ENCODE measurements around the gene ARHGAP19.

ARHGAP19 gene

DNA sequence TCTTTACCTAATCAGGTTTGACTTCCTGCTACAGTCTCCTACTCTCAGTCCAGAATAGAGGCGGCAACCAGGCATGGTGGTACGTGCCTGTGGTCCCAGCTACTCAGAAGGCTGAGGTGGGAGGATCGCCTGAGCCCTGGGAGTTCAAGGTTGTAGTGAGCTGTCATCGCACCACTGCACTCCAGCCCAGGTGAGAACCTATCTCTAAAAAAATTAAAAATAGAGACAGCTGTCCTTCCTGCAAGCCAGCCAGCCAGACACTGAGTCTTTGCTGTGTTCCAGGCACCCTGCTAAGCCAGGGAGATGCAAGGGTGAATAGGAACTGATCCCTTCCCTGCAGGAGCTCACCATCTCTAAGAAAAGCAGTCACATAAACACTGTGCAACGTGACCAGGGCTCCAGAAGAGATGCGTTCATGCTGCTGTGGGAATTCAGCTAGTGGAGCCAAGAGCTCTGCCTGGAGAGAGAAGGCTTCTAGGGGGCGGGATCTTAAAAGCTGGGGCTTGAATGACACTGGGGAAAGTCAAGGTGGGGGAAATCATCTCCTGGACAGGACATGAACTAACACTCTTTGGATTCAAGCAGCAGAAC is 84.6 kb downstream of the ARHGAP19 start:
- no peaks in the 10 kb centered on the region for H3K9me3 Mint-ChIP-seq
- H3K27ac Mint-ChIP-seq: no peak overlapping the region
- H3K36me3 Mint-ChIP-seq: no peaks in the 10 kb centered on the region
- H3K4me3 Mint-ChIP-seq: no peak overlapping the region
- DNase-seq (ENCODE audit: low spot score in 2 of 2) (no peak), ATAC-seq (no peak)
- no peaks in the 10 kb centered on the region for H3K4me1 Mint-ChIP-seq

DNA sequence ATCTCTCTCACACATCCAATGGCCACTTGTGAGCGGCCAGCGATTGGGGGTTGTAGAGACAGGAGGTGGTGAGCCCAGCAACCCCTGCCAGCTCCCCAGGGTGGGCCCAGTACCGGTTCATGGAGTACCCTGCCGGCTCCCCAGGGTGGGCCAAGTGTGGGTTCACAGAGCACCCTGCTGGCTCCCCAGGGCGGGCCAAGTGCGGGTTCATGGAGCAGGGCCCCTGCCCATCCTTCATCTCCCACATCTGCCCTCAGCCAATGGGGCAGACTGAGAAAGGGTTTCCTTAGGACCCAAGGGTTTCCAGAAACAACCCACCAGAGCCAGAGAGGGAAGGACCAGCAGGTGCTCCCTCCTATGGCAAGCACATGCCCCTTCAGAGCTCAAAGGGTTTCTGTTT is 85.3 kb downstream of the ARHGAP19 start:
- ATAC-seq (peak; percentile 41), DNase-seq (ENCODE audit: low spot score in 2 of 2) (no peak)
- no peak overlapping the region for H3K27ac Mint-ChIP-seq
- no peaks in the 10 kb centered on the region for H3K36me3 Mint-ChIP-seq
- no peaks in the 10 kb centered on the region for H3K9me3 Mint-ChIP-seq
- H3K4me3 Mint-ChIP-seq: no peak overlapping the region
- no peaks in the 10 kb centered on the region for H3K4me1 Mint-ChIP-seq

DNA sequence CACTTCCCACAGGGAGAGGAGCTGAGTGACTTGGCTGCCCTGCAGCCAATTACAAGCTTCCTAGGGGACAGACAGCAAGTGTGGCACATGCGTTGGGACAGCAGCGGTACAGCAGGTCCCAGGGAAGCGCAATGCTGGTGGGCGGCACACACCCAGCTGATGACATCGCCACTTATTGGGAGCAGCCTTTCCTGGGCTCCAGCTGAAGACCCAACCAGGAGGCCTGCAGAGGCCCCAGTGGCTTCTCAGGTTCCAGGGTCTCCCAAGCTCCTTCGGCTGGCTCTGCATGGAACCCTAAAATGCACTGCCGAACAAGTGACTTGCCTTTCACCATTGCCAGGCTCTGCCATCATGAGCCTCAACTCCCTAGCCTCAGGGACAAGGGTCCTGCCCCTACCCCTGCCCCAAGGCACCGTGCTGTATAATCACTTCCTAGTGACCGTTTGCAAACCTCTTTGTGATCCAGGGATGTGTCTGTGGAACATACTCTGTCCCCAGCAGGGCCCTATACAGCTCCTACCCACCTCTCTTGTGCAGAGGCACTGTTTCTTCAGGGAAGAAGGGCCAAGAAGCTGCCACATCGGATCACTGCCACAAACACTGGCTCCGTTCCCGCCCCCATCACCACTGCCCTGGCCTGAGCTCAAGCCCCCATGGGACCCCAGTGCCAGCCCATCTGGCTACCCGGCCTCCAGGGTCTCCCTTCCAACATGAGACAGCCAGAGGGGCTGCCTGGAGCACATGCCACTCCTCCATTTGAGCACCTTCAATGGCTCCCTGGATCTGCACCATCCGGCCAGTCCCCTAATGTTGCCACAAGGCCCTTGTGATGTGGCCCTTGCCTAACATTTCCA is 87.4 kb downstream of the ARHGAP19 start:
- DNase-seq (ENCODE audit: low spot score in 2 of 2): no peak
- H3K4me1 Mint-ChIP-seq: no peaks in the 10 kb centered on the region
- H3K4me3 Mint-ChIP-seq: no peak overlapping the region
- H3K27ac Mint-ChIP-seq: no peak overlapping the region
- ATAC-seq: no peak
- H3K9me3 Mint-ChIP-seq: no peaks in the 10 kb centered on the region
- H3K36me3 Mint-ChIP-seq: no peaks in the 10 kb centered on the region

DNA sequence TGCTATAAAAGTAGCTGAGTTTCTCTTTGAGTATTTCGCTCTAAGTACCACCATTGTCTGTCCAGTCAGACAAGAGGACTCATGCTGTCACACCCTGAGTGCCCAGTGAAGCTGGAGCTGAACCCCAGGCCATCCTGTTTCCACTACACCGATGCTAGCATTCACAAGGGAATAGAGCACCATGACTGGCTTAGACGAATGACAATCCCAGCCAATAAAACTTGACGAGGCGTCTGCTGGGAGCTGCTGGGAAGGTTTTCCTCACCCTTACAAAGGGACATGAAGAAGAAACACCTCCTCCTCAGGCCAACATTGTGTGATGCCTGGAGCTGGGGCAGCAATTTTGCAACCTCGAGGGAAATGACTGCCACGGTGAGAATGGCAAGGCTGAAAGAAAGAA is 89.2 kb downstream of the ARHGAP19 start:
- DNase-seq (ENCODE audit: low spot score in 2 of 2) (no peak), ATAC-seq (no peak)
- H3K36me3 Mint-ChIP-seq: no peaks in the 10 kb centered on the region
- H3K27ac Mint-ChIP-seq: no peak overlapping the region
- H3K4me3 Mint-ChIP-seq: no peak overlapping the region
- H3K9me3 Mint-ChIP-seq: no peaks in the 10 kb centered on the region
- H3K4me1 Mint-ChIP-seq: peaks cover 6% of the 10 kb centered on the region

DNA sequence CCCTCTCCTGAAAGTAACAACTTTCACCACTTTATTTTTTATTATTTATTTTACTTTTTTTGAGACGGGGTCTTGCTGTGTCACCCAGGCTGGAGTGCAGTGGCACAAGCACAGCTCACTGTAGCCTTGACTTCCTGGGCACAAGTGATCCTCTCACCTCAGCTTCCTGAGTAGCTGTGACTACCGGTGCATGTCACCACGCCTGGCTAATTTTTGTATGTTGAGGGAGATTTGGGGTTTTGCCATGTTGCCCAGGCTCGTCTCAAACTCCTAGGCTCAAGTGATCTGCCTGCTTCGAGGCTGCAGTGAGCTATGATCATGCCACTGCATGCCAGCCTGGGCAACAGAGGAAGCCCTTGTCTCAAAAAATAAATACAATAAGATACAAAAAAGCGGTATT is 91.8 kb downstream of the ARHGAP19 start:
- H3K36me3 Mint-ChIP-seq: no peaks in the 10 kb centered on the region

DNA sequence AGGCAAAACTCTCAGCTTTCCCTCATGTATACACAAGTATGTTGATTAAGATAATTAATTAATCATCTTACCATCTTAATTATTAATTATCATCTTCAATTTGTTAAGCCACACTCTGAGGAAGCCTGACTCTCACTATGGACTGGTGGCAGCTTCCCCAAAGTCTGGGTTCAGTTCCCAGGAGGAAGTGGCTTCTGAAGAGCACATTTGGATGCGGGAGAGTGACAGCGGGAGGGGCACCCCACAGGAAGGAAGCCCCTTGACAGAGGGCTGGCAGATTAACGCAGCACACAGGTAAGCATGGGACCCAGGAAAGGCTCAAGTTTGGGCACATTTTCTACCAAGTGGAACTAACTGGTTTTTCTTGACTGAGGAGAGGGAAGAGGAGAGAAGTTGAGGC is 93.3 kb downstream of the ARHGAP19 start:
- Mint-ChIP-seq H3K36me3 (no peaks in the 10 kb centered on the region), H3K4me3 (no peak overlapping the region), H3K9me3 (no peaks in the 10 kb centered on the region), H3K27ac (no peak overlapping the region), H3K4me1 (peaks cover 16% of the 10 kb centered on the region)
- ATAC-seq (no peak), DNase-seq (ENCODE audit: low spot score in 2 of 2) (no peak)

More for the DNA sequence above, 91.8 kb downstream of the ARHGAP19 start:
- Mint-ChIP-seq H3K4me3 (no peak overlapping the region), H3K4me1 (peaks cover 13% of the 10 kb centered on the region), H3K27ac (no peak overlapping the region), H3K9me3 (no peaks in the 10 kb centered on the region)
- no peak for ATAC-seq
- no peak for DNase-seq (ENCODE audit: low spot score in 2 of 2)

DNA sequence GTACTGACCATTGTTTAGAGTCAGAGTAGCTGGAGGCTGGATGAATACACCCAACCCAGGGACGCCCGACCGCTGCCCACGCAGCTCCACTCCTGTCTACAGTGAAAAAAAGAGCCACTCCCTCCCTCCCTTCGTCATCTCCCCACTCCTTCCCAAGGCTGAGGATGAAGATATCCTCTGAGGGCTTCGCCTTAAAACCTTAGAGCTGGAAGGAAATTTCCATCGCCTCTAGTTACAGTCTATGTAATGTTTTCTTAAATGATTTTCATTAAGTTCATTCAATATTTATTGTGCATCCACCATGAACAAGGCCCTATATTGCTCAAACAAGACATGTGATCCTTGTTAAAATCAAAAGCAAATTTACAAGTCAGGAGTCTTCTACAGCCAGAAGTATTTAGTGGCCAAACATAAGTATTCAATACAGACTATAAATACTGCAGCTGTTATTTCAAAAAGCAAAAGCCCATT is 95.4 kb downstream of the ARHGAP19 start:
- DNase-seq (ENCODE audit: low spot score in 2 of 2): no peak
- H3K27ac Mint-ChIP-seq: no peak overlapping the region
- ATAC-seq: no peak
- peaks cover 16% of the 10 kb centered on the region for H3K4me1 Mint-ChIP-seq
- no peaks in the 10 kb centered on the region for H3K36me3 Mint-ChIP-seq
- H3K4me3 Mint-ChIP-seq: peak overlapping the region; percentile 73
- no peaks in the 10 kb centered on the region for H3K9me3 Mint-ChIP-seq

DNA sequence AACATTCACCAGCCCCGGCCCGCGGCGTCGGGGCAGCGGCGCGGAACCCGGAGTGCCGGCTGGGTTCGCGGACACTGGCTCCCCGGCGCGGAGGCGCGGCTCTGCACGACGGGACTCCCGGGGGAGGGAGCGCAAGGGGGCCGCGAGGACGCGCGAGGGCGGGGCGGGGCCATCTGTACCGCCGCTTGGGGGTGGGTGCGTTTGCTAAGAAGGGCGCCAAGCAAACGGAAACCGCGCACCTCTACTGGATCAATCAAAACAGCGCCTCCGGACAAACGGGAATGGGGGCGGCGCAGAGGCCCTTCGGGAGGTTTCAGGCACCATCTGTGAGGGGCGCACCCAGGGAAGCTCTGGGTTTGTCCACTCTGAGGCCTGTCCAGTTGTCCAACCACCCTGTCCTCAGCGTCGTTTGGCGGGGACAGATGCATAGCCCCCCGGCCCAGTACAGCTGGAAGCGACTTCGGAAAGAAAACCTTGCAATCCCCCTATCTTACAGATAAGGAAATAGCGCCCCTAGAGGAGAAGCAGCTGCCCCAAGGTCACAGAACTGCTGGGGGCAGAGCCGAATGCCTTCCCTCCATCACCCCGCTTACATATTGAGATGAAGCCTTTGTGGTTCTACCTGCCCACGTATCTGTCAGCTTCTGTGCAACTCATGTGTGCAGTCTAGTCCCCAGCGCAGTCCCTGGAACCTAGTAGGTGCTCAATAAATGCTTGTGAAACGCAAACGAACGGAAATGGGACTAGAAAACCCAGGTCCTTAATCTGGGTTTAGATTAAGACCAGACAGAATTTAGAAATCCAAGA is 96.0 kb downstream of the ARHGAP19 start:
- Mint-ChIP-seq H3K27ac (no peak overlapping the region), H3K4me3 (peak overlapping the region; percentile 73), H3K36me3 (no peaks in the 10 kb centered on the region), H3K4me1 (peaks cover 16% of the 10 kb centered on the region), H3K9me3 (no peaks in the 10 kb centered on the region)
- peak; percentile 51 to 80 for DNase-seq (ENCODE audit: low spot score in 2 of 2)
- peak; percentile 92 for ATAC-seq

DNA sequence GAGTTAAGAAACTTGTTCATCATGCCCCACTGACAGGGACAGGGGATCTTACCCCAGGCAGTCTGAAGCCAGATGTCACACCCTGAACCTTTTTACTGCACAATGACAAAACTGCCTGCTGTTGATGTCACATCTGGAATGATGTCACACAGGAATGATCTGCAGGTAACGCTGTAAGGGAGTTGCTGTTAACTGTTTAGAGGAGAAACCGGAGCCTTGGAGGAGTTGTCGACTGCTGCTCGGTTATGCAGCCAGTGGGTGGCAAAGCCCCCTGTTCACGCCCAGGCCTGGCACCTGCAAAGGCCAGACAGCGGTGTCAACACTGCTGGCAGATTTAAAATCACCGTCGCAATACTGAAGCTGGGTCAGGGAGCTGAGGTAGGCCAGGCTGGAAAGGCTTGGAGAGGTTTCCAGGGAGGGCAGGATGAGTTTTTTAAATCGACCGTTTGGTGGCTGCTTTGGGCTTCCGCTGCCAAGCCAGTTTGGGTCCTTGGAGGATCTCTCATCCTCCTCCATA is 96.7 kb downstream of the ARHGAP19 start:
- H3K4me1 Mint-ChIP-seq: peaks cover 16% of the 10 kb centered on the region

DNA sequence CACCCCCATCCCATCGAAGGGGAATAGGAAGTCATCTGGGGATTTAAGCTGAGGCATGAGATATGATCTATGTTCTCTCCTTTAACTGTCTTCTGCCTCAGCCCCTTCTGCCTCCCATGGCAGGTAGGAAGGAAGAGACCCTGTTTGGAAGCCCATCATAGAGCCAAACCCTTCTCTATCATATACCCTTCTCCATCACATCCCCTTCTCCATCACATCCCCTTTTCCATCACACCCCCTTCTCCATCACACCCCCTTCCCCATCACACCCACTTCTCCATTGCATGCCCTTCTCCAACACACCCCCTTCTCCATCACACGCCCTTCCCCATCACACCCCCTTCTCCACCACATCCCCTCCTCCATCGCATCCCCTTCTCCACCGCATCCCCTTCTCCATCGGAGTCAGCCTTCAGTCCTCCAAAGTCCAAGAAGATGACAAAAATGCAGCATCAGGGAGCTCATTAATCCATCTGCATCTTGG is 99.4 kb downstream of the ARHGAP19 start:
- Mint-ChIP-seq H3K27ac (no peak overlapping the region), H3K36me3 (no peaks in the 10 kb centered on the region), H3K4me3 (no peak overlapping the region), H3K4me1 (peaks cover 10% of the 10 kb centered on the region), H3K9me3 (no peaks in the 10 kb centered on the region)
- DNase-seq (ENCODE audit: low spot score in 2 of 2): no peak
- no peak for ATAC-seq

More for the DNA sequence above, 96.7 kb downstream of the ARHGAP19 start:
- Mint-ChIP-seq H3K27ac (no peak overlapping the region), H3K9me3 (no peaks in the 10 kb centered on the region), H3K4me3 (peak overlapping the region; percentile 73), H3K36me3 (no peaks in the 10 kb centered on the region)
- ATAC-seq: no peak
- no peak for DNase-seq (ENCODE audit: low spot score in 2 of 2)

DNA sequence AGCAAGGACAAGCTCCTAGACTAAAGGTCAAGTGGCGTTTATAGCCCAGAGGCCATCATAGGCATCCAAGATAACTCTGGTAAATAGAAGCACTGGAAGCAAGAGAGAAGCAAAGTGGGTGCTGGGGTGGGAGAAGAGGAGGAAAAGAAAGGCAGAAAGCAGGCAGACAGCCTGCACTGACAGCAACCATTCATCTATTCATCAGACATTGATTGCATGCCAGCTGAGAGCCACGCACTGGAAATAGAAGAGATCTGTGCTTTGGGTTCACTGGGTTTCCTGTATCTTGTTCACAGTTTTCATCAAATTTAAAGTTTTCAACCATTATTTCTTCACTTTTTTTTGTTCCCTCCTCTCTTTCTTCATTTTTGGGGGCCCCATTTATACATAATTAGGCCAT is 102.0 kb downstream of the ARHGAP19 start:
- H3K9me3 Mint-ChIP-seq: no peaks in the 10 kb centered on the region
- H3K4me1 Mint-ChIP-seq: peaks cover under 1% of the 10 kb centered on the region
- no peaks in the 10 kb centered on the region for H3K36me3 Mint-ChIP-seq
- H3K4me3 Mint-ChIP-seq: no peak overlapping the region
- ATAC-seq (no peak), DNase-seq (ENCODE audit: low spot score in 2 of 2) (no peak)
- no peak overlapping the region for H3K27ac Mint-ChIP-seq

DNA sequence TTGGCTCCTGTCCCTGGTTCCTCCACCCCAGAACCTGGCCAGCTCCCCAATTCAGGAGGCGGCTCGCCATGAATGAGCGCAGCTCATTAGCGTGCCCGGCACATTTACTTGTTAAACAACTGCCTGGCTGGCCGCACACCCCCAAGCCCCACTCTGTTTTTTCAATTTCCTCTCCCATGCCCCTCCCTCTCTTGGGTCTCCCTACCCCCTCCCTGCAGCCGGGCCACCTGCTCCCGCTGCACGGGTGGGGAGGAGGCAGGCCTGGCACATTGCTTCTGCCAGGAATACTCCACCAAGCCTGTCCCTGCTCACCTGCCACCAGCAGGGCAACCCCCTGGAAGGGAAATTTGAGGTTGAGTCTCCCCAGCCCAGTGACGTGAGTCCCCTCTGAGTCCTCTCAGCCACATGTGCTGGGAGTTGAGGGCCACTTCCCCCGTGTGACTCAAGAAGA is 104.2 kb downstream of the ARHGAP19 start:
- Mint-ChIP-seq H3K27ac (no peak overlapping the region), H3K4me3 (no peak overlapping the region)
- ATAC-seq: no peak

DNA sequence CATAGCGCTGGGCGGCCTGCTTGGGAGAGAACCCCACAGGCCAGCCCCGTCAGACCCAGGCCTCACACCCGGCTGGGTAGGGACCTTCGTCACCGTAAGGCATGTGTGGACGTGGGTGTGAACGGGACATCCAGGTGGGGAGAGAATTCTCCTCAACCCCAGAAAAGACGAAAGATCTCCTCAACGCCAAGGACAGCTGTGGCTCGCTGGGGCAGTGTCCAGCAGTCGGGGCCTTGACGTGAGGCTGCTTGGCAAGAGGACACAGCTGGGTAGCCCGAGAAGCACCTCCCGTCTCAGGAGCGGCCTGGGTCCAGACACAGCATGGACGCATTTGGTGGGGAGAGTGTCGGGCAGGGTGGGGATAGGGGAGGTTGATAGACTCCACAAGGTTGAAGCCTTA is 105.5 kb downstream of the ARHGAP19 start:
- H3K4me3 Mint-ChIP-seq: no peak overlapping the region
- peaks cover 9% of the 10 kb centered on the region for H3K4me1 Mint-ChIP-seq
- H3K27ac Mint-ChIP-seq: no peak overlapping the region
- ATAC-seq: no peak
- H3K9me3 Mint-ChIP-seq: no peaks in the 10 kb centered on the region
- H3K36me3 Mint-ChIP-seq: no peaks in the 10 kb centered on the region
- DNase-seq (ENCODE audit: low spot score in 2 of 2): no peak

More for the DNA sequence above, 104.2 kb downstream of the ARHGAP19 start:
- Mint-ChIP-seq H3K4me1 (peaks cover 9% of the 10 kb centered on the region), H3K36me3 (no peaks in the 10 kb centered on the region), H3K9me3 (no peaks in the 10 kb centered on the region)
- no peak for DNase-seq (ENCODE audit: low spot score in 2 of 2)

DNA sequence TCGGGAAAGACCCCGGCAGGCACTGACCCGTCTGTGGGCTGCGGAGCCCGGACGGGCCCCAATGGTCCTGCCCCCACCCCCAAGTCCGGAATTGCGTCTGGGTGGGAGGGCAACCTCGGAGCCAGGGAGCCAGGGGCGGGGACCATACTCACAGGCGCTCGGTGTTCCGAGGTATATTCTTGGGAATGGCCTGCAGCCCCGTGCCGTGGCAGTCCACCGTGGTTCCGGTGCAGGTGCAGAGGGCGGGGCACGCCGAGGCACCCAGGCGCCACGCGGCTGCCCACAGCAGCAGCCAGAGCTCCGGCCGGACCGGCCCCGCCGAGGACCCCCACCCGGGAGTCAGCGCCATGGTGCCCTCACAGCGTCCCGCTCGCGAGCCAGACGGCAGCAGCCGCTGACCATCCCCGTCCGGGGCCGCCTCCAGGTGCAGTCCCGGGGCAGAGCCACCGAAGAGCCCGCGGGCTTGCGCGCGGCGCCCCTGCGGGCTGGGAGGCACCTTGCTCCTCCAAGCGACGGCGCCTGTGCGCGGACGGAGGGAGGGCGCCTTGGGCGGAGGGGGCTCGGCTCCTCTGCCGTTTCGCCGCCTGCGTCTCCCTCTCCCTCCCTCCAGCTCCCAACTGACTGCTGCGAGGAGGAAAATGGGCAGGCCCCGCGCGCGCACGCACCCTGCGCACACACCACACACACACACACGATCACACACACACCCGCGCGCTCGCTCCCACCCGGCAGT is 106.9 kb downstream of the ARHGAP19 start, which contains the start of gene SLIT1:
SLIT1 (minus strand) TSS at position 634 of the 733 bp plus-strand sequence; CDS start at position 349, 285 bp downstream.
- peaks cover 9% of the 10 kb centered on the region for H3K4me1 Mint-ChIP-seq
- no peak within 1 kb of the TSS for H3K27ac Mint-ChIP-seq
- H3K4me3 Mint-ChIP-seq: peak within 1 kb of the TSS; percentile 50
- DNase-seq (ENCODE audit: low spot score in 2 of 2) (no peak), ATAC-seq (no peak)
- no peaks in the 10 kb centered on the region for H3K36me3 Mint-ChIP-seq
- no peaks in the 10 kb centered on the region for H3K9me3 Mint-ChIP-seq

Data from stimulated activated effector memory CD8-positive, alpha-beta T cell treated with anti-CD3 and anti-CD28 coated beads, Interleukin-12 subunit alpha, Interleukin-12 subunit beta, amount 100 ng/mL, for 72 hours (primary cell).